GM11168 (cell line): Measurements from ENCODE around the gene PPFIA4.

ENCODE experiments used
- in situ Hi-C: fragments of 300-500 bp; cut with MboI; formaldehyde crosslinking; loops from one replicate; pipeline ENCODE4 v1.12.0; 2022; ENCODE audit warnings: low sequenced_read_pairs; ENCODE audit not compliant: unreplicated experiment

PPFIA4 gene

GRCh38 chr1:203095061-203095690 lies 68.9 kb downstream of the PPFIA4 start:
- in situ Hi-C loops: no loop called here

- in situ Hi-C loops: no loop called here
These were observed 70.3 kb downstream of the PPFIA4 start for GRCh38 chr1:203096566-203096965.

GRCh38 chr1:203097001-203097400 lies 70.7 kb downstream of the PPFIA4 start:
- in situ Hi-C loops: no loop called here

GRCh38 chr1:203098445-203098844 lies 72.2 kb downstream of the PPFIA4 start:
- in situ Hi-C loops: no loop called here

- in situ Hi-C loops: no loop called here
These were observed 72.7 kb downstream of the PPFIA4 start for GRCh38 chr1:203098914-203099520.

- in situ Hi-C loops: no loop called here
These were observed 73.7 kb downstream of the PPFIA4 start for GRCh38 chr1:203099805-203100515.

- in situ Hi-C loops: no loop called here
These were observed 74.2 kb downstream of the PPFIA4 start for GRCh38 chr1:203100516-203100869.

GRCh38 chr1:203101813-203102634 lies 75.7 kb downstream of the PPFIA4 start:
- in situ Hi-C loops: no loop called here

- in situ Hi-C loops: no loop called here
These were observed 76.9 kb downstream of the PPFIA4 start for GRCh38 chr1:203103216-203103615.

GRCh38 chr1:203103829-203104495 lies 77.7 kb downstream of the PPFIA4 start:
- in situ Hi-C loops: no loop called here

GRCh38 chr1:203104789-203105390 lies 78.6 kb downstream of the PPFIA4 start:
- in situ Hi-C loops: no loop called here

GRCh38 chr1:203112475-203112874 lies 86.2 kb downstream of the PPFIA4 start:
- in situ Hi-C loops: no loop called here

- in situ Hi-C loops: no loop called here
These were observed 87.0 kb downstream of the PPFIA4 start for GRCh38 chr1:203113308-203113707.

GRCh38 chr1:203114202-203114601 lies 87.9 kb downstream of the PPFIA4 start:
- in situ Hi-C loops: no loop called here

GRCh38 chr1:203116091-203116820 lies 90.0 kb downstream of the PPFIA4 start:
- in situ Hi-C loops: no loop called here

GRCh38 chr1:203117611-203118575 lies 91.6 kb downstream of the PPFIA4 start:
- in situ Hi-C loops: no loop called here

- in situ Hi-C loops: no loop called here
These were observed 94.2 kb downstream of the PPFIA4 start for GRCh38 chr1:203120325-203121153.
